K562 (cell line): ENCODE measurements around the gene GALNT5. TPM values are rescaled to one million over a fixed set of nuclear protein-coding genes. Genes with fewer than 3 reads are reported as not detected.

Source experiments
- ATAC-seq: fragments of 200-7000 bp; cut with Tn5 transposase; 3 replicates; pipeline ENCODE4 v1.9.1; 2020; ENCODE audit warnings: moderate library complexity
- BruUV-seq: library from RNA; stranded (reverse); fragments of 400-500 nt; replicated peaks from 2 replicates; lab custom pipeline; 2021; lab: Mats Ljungman, UMichigan
- CTCF ChIA-PET: fragments of 300-600 bp; formaldehyde crosslinking; extraction: SDS; loops from one replicate; lab custom pipeline; 2021; ENCODE audit warnings: low intra/inter-chr PET ratio; lab: Yijun Ruan, JAX
- POLR2A ChIA-PET: fragments of 300-600, 350-650 bp; sonication (Branson Sonifier 250); formaldehyde crosslinking; extraction: SDS; loops from one replicate; lab custom pipeline; 2021; ENCODE audit warnings: antibody characterized with exemption, inconsistent platforms; lab: Yijun Ruan, JAX
- DNase-seq, 4 experiments: peaks; one replicate each; pipeline versions ENCODE4 v3.0.0 to v3.0.0-alpha.2; 2011 to 2018; ENCODE audit warnings: low spot score in 3 of 4, mixed read lengths in 3 of 4; ENCODE audit errors: extremely low read depth in 1 of 4
- FAIRE-seq: peaks from 2 replicates; lab custom pipeline; 2011; peaks lifted over from hg19 to GRCh38; lab: Jason Lieb, UNC
- H2AFZ ChIP-seq: 2 replicates; pipeline ENCODE4 v1.6.0; 2011; ENCODE audit warnings: low read depth, low read length, control low read depth, inconsistent platforms
- H3K27ac ChIP-seq: fragments of 200-600 bp; 3 replicates; pipeline ENCODE4 v1.8.0; 2011; ENCODE audit warnings: low read depth, mild to moderate bottlenecking, control low read depth, inconsistent platforms, low read length, moderate library complexity, mixed read lengths; ENCODE audit errors: extremely low read depth
- H3K27me3 ChIP-seq, 2 experiments: fragments of 300-600 bp in 1 of 2; 2 replicates in 1 of 2; 3 replicates in 1 of 2; pipeline versions ENCODE4 v1.6.0 to v1.8.0; 2011; ENCODE audit warnings: inconsistent platforms in 2 of 2, low read length in 2 of 2, mild to moderate bottlenecking in 1 of 2, mixed read lengths in 1 of 2, moderate library complexity in 1 of 2; ENCODE audit not compliant: control insufficient read depth in 2 of 2, insufficient read depth in 2 of 2
- H3K36me3 ChIP-seq: fragments of 300-600 bp; 3 replicates; pipeline ENCODE4 v1.8.0; 2011; ENCODE audit warnings: mild to moderate bottlenecking, low read length, inconsistent platforms; ENCODE audit not compliant: control insufficient read depth, insufficient read depth
- H3K4me1 ChIP-seq, 2 experiments: fragments of 200-600 bp in 1 of 2; replicated peaks in 1 of 2; 2 replicates in 1 of 2; 3 replicates in 1 of 2; pipeline versions ENCODE4 v1.5.1 to v1.8.0; 2011; ENCODE audit warnings: inconsistent platforms in 2 of 2, low read length in 2 of 2, mild to moderate bottlenecking in 1 of 2, mixed read lengths in 1 of 2, moderate library complexity in 1 of 2; ENCODE audit not compliant: control insufficient read depth in 2 of 2, insufficient read depth in 2 of 2
- H3K4me2 ChIP-seq: 2 replicates; pipeline ENCODE4 v1.6.1; 2011; ENCODE audit warnings: low read length, control low read depth, inconsistent platforms, mixed read lengths; ENCODE audit not compliant: insufficient read depth
- H3K4me3 ChIP-seq: fragments of 200-600 bp; sonication (generic), shearing (Covaris generic); 2 replicates; pipeline ENCODE4 v1.5.1; 2016; ENCODE audit warnings: control low read depth, inconsistent platforms
- H3K79me2 ChIP-seq: fragments of 200-600 bp; 3 replicates; pipeline ENCODE4 v1.8.0; 2011; ENCODE audit warnings: low read length, inconsistent platforms; ENCODE audit not compliant: control insufficient read depth, insufficient read depth
- H3K9ac ChIP-seq, 2 experiments: 2 replicates each; pipeline versions ENCODE4 v1.6.0 to v1.6.1; 2011; ENCODE audit warnings: low read depth in 2 of 2, low read length in 2 of 2, control low read depth in 1 of 2, inconsistent platforms in 1 of 2, mild to moderate bottlenecking in 1 of 2, mixed read lengths in 1 of 2; ENCODE audit not compliant: insufficient read depth in 1 of 2
- H3K9me1 ChIP-seq: one replicate; pipeline ENCODE4 v1.6.0; 2011; ENCODE audit warnings: inconsistent platforms, mild to moderate bottlenecking, low read length, moderate library complexity; ENCODE audit not compliant: control insufficient read depth, insufficient read depth
- H3K9me3 ChIP-seq: replicated peaks from 2 replicates; pipeline ENCODE4 v1.5.1; 2011; ENCODE audit warnings: low read depth, low read length, inconsistent platforms; ENCODE audit not compliant: control insufficient read depth, insufficient read depth
- H4K20me1 ChIP-seq: replicated peaks from 2 replicates; pipeline ENCODE4 v1.6.1; 2011; ENCODE audit warnings: low read length, inconsistent platforms, mixed read lengths; ENCODE audit not compliant: control insufficient read depth, insufficient read depth
- FUS ChIP-seq: fragments of 200-400 bp; formaldehyde crosslinking; optimal IDR thresholded peaks from 2 replicates; pipeline ENCODE3; 2017; ENCODE audit warnings: low read depth, low read length
- SLC30A9 ChIP-seq: fragments of 250-450 bp; sonication (Bioruptor Pico); IDR thresholded peaks from 2 replicates; pipeline ENCODE4 v1.8.0; 2022; ENCODE audit warnings: mild to moderate bottlenecking, moderate library complexity
- SMAD4 ChIP-seq: fragments of 250-450 bp; sonication (Bioruptor Pico); conservative IDR thresholded peaks from 2 replicates; pipeline ENCODE4 v1.8.0; 2021; ENCODE audit warnings: inconsistent platforms, mild to moderate bottlenecking, moderate library complexity
- USF2 ChIP-seq: sonication (generic); formaldehyde crosslinking; IDR thresholded peaks from 2 replicates; pipeline ENCODE4 v1.5.0; 2020; ENCODE audit warnings: missing genetic modification reagents
- ZBED1 ChIP-seq: IDR thresholded peaks from 2 replicates; pipeline ENCODE4 v1.6.1; 2014
- ZNF239 ChIP-seq: fragments of 250-450 bp; sonication (Bioruptor Pico); IDR thresholded peaks from 2 replicates; pipeline ENCODE4 v1.4.0; 2020; ENCODE audit warnings: mild to moderate bottlenecking
- in situ Hi-C: fragments of 300-500 bp; cut with MboI; formaldehyde crosslinking; loops from 4 replicates; pipeline ENCODE4 v1.15.0; 2018; ENCODE audit warnings: inconsistent platforms, mixed read lengths
- intact Hi-C: fragments of 100-400 bp; cut with micrococcal nuclease; formaldehyde crosslinking; loops from 2 replicates; pipeline ENCODE4 v1.14.2; 2022
- polyA plus RNA-seq, 8 experiments: library from polyadenylated mRNA; depleted of rRNA in 4 of 8; stranded (reverse) in 5 of 8; unstranded in 3 of 8; fragments of >200 nt; fragmentation: Nextera tagmentation in 2 of 8; fragmentation: Illumina TruSeq in 1 of 8; extraction: Ambion mirVana in 2 of 8; extraction: Trizol in 1 of 8; gene quantifications; 2 replicates each; pipeline versions ENCODE4 v1.2.1 to v1.2.3, GENCODE V29; 2011 to 2014; ENCODE audit warnings: inconsistent platforms in 1 of 8, missing spikeins in 1 of 8
- total RNA-seq, 7 experiments: library from RNA; depleted of rRNA in 6 of 7; stranded (reverse); fragments of >200 nt in 6 of 7; fragmentation: Illumina TruSeq in 2 of 7; extraction: Trizol in 2 of 7; gene quantifications; 2 replicates each; pipeline versions ENCODE4 v1.2.1 to v1.2.3, GENCODE V29; 2011 to 2021; ENCODE audit warnings: low replicate concordance in 1 of 7

GALNT5 gene
- total and polyA plus RNA-seq, 9 of the 15 experiments (the other 6 are each of a cell fraction or from before 2014, with no cell fraction given): 21.6 to 73.0 (median 54.7) TPM

GRCh38 chr2:157324331-157324843 lies 66.9 kb downstream of the GALNT5 start (continued):
- TF ChIP-seq USF2: no peak
- TF ChIP-seq ZBED1: peak; percentile 94; the same call in 1 of the 2 replicates
- TF ChIP-seq, all 486 proteins: peak for 208

- CTCF ChIA-PET: no interaction called here
Measured at GRCh38 chr2:157325786-157326185, 68.3 kb downstream of the GALNT5 start, which contains the start of gene ERMN. ERMN (minus strand) TSS chr2:157325824; CDS start chr2:157325642, 182 bp downstream.

More at GRCh38 chr2:157325786-157326185, 68.3 kb downstream of the GALNT5 start, which contains the start of gene ERMN:
- Histone ChIP-seq H3K4me3 (no peak within 1 kb of the TSS), H3K36me3 (no peaks in the 10 kb centered on the region), H4K20me1 (no peaks in the 10 kb centered on the region), H2AFZ (no peak within 1 kb of the TSS), H3K4me1 (peaks cover 0 to 22% of the 10 kb centered on the region in 2 experiments; a peak in 3 of 5 replicates), H3K79me2 (no peaks in the 10 kb centered on the region), H3K9me3 (no peaks in the 10 kb centered on the region), H3K9ac (no peak within 1 kb of the TSS)
- intact Hi-C loops: loop anchor here (2.0 to 5.0 kb wide), 4 partner anchors 127 to 605 kb away; no protein-coding TSS in a partner anchor
- DNase-seq (no peak), FAIRE-seq (no peak), ATAC-seq (no peak)
- TF ChIP-seq FUS (no peak), SMAD4 (CRISPR knock-in tag) (0 out of 2 replicates have a peak, but pooled peaks have one; percentile 16), SLC30A9 (no peak), ZNF239 (no peak)
- TF ChIP-seq, all 486 proteins: peak for 1
- Histone ChIP-seq H3K27me3 (no peaks in the 10 kb centered on the region), H3K4me2 (no peak within 1 kb of the TSS), H3K9me1 (no peaks in the 10 kb centered on the region), H3K27ac (no peak within 1 kb of the TSS)
- in situ Hi-C loops: loop anchor here (25.0 kb wide), 1 partner anchor 687 kb away; no protein-coding TSS in a partner anchor
- POLR2A ChIA-PET: interaction anchor here (0.6 to 1.3 kb wide), 4 partner anchors 9 to 550 kb away, joined by 3 to 4 read pairs (median 4); partner anchors contain the start of gene ACVR1
- no TSS peak for BruUV-seq
